NCI-H2196 (cell line): ENCODE results near the gene ZC3H10.

ENCODE experiments used
- DNase-seq: peaks from one replicate; lab custom pipeline; 2025; ENCODE audit not compliant: unreplicated experiment; lab: John Stamatoyannopoulos, UW

The ZC3H10 gene

DNA sequence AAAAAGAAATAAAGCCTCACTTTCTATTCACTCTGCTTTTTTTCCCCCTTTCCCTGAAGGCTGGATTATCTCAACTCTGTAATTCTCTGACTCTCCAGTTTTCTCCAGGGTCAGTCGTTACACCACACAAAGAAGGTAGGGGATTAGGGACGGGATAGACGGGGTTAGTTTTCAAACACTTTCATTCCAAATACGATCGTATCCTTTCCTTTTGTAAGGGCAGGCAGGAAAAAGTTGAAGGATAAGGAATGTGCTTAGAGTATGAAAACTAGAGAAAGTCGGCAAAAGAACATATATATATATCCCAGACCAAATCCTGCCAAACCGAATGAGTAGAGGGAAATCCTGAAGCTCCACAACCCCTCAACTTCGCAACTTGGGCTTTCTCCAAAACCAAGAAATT is 9.4 kb downstream of the ZC3H10 start:
- DNase-seq, result no peak

- DNase-seq, result peak; percentile 99
Observed at GRCh38 chr12:56127888-56128669, 10.0 kb downstream of the ZC3H10 start, which contains the start of gene ESYT1. Gene ESYT1 (plus strand): TSS chr12:56128267. CDS start chr12:56128320, 53 bp downstream.

DNA sequence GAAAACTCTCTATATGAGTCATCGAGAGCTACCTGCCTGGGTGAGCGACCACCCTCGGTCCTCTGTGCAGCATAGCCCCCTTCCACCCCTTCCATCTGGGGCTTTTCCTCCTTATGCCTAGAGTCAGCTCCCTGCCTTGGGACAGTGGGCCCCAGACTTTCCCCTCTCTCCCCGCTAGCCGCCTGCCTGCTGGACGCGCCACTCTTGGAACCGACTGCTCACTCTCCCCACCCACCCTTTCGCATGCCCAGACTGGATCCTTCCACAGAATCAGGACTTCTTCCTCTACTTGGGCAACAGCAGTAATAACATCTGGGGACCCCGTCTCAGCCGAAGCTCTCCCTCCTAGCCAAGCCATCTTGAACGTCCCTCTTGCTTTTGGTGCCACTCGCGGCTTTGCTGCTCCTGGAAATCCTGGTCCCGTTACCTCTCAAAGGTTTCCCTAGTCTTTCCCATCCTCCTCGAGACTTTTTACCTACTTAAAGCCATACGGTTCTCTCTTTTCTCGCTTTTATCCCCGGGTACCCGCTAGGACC is 10.7 kb downstream of the ZC3H10 start:
- DNase-seq, result no peak

DNA sequence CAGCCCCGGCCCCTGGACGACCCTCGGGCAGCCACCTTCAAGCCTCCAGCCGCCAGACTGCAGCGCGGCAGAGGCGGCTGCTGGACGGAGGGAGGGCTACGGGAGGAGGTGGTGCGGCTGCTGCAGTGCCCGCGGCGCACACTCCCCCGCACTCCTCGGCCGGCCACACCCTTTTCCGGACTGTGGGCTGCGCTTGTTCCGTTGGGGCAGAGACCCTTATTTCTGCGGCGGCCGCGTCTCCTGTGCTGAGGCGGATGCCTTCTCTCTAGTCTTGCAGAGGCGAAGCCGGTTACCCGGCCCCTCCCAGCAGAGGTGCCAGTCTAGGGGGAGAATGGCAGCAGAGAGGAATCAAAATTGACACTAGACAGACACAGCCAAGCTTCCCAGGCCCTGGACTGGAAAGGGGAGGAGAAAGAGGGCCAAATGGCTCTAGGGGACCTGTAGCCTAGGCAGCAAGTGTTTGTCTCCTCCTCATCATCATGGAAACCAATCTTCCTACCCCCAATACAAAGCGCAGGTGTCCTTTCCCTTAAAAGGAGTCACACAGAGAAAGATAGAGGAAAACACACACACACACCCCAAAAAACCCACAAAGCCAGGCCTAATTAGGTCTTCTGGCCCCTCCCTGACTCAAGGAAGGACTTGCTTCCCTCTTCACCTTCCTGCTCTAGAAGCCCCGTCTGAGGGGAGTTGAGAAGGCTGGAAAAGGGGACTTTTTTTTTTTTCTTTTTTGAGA is 11.3 kb downstream of the ZC3H10 start:
- no peak for DNase-seq

- DNase-seq, result no peak
Observed at GRCh38 chr12:56129942-56130495, 12.0 kb downstream of the ZC3H10 start.

GRCh38 chr12:56130876-56131275 is 12.8 kb downstream of the ZC3H10 start:
- no peak for DNase-seq

GRCh38 chr12:56134897-56135296 is 16.8 kb downstream of the ZC3H10 start:
- DNase-seq, result no peak

GRCh38 chr12:56137853-56138571 is 19.9 kb downstream of the ZC3H10 start:
- no peak for DNase-seq

DNA sequence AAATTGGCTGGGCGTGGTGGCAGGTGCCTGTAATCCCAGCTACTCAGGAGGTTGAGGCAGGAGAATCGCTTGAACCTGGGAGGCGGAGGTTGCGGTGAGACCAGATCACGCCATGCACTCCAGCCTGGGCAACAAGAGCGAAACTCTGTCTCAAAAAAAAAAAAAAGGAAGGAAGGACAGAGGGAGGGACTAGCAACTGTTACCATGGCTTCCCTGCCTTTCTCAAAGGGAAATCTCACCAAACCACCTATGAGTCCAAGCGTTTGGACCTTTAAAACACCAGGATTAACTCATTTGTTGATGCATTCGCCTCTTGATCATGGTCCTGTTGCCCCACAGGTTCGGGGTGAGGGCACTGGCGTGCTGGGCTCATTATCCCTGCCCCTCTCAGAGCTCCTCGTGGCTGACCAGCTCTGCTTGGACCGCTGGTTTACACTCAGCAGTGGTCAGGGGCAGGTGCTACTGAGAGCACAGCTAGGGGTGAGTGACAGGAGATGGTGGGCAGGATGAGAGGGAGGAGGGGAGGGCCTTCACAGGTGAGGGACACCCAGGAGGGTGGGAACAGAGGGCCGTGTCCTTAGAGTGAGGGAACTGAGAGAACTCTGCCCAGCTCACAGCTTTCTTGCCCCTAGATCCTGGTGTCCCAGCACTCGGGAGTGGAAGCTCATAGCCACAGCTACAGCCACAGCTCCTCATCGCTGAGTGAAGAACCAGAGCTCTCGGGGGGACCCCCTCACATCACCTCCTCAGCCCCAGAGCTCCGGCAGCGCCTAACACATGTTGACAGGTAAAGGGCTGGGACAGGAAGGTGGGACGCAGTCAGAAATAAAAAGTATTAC is 24.1 kb downstream of the ZC3H10 start:
- no peak for DNase-seq

DNA sequence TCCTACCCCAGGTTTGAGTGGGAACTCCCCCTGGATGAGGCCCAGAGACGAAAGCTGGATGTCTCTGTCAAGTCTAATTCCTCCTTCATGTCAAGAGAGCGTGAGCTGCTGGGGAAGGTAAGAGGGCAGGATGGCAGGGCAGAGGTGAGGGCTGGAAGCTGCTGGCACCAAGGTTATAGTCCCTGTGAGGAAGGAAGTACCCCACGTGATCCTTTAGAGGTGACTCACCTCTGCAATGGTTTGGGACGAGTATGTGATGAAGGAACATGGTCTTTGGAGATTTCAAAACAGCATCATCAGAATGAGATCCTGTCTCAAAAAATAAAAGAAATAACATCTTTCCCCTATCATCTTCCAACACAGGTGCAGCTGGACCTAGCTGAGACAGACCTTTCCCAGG is 25.2 kb downstream of the ZC3H10 start:
- no peak for DNase-seq

DNA sequence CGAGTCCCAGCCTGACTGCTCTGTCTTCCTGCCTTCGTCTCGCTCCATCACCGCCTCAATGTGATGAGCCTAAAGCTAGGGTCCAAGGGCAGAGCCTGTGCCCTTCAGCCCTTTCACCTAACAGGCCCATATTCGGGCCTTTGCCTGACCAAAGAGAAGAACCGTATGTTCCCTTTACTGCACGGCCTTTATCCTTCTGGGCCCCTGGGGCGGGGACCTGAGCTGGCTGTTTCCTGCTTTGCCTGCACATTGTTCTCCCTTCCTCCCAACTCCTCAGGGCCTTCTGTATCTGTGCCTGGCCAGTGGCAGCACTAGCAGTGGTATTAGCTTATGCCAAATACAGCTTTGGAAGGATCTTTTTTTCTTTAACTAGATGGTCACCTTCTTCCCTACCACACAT is 25.8 kb downstream of the ZC3H10 start:
- DNase-seq, result no peak

DNA sequence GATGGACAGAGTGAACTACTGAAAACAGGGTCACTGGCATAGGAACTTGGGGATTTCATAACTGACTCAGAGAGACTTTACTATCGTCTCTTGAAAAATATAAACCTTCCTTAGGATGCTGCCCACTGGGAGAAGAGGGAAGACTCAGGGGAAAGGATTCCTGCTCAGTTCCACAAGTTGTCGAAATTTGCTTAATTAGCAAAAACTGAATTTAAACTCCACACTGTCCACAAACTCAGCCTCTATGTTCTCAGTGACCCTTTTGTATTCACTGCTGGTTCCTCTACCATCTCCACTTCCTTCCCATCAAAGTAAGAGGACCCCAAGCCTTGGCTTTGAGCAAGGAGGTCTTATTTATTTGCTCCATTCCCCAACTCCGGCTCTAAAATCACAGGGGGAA is 27.2 kb downstream of the ZC3H10 start:
- DNase-seq, result no peak

GRCh38 chr12:56146492-56147460 is 28.7 kb downstream of the ZC3H10 start:
- no peak for DNase-seq

GRCh38 chr12:56150563-56150962 is 32.5 kb downstream of the ZC3H10 start:
- peak; percentile 31 for DNase-seq

DNA sequence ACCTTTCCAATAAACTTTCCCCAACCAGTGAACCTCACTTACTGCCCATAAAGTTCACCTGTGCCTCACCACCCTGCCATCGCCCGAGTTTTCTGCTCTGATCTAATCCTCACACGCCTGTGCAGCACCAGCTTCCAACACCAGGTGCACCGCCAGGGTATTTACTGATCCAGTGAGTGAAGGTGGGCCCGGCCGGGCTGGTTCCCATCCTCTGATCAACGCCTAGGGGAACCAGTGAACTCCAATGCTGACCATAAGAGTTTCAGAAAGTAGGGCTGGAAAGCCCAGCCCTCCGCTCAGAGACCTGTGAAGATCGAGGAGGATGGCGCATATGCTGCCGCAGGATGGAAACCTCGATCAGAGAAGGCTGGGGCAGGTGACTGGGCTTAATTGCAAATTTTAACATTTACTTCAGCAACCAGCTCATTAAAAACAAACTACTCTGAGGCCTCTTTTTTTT is 33.6 kb downstream of the ZC3H10 start:
- DNase-seq, result peak; percentile 70

DNA sequence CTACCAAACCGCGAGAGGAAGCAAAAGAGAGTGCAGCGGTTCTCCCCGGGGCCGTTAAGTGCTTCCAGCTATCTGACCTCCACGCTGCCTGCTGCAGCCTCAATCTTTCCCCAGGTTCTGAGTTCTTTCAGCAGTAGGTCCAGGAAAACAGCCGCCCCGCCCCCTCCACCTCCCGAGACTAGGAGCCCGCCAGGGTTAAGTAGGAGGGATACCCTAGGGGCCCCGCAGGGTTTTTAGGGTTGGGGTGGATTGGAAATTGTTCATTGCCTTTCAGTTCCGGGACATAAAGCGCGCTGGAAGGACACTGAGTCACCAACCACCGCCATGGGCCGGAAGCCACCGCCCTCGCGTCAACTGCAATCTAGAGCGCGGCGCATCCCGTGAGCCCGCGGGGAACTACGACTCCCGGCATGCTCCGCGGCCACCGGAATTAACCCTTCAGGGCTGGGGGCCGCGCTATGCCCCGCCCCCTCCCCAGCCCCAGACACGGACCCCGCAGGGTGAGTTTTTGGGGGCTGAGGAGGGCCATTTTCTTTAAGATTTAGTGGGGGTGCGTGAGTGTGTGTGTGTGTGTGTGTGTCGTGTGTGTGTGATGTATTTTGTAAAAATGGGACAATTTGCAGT is 34.2 kb downstream of the ZC3H10 start, which contains the start of gene MYL6B:
Gene MYL6B (plus strand): TSS at position 456 of the 624 bp plus-strand sequence. CDS start 1,332 bp downstream, outside the sequence.
- peak; percentile 93 for DNase-seq

GRCh38 chr12:56152756-56153677 is 35.0 kb downstream of the ZC3H10 start:
- no peak for DNase-seq
